Measurements from ENCODE around the gene ZDHHC14.
"Not testable (repeated sequence)": the region's sequence is repeated elsewhere in the genome, so short reads cannot be mapped to it uniquely, and the experiment has no call there.

Gene ZDHHC14

GRCh38 chr6:157585274-157586087 lies 204.5 kb downstream of the ZDHHC14 start:
- no peak for DNase-seq

- DNase-seq: no peak
These were observed 205.1 kb downstream of the ZDHHC14 start for GRCh38 chr6:157586088-157586414.

- no peak for DNase-seq
These were observed 205.6 kb downstream of the ZDHHC14 start for GRCh38 chr6:157586476-157587126.

GRCh38 chr6:157587127-157587926 lies 206.3 kb downstream of the ZDHHC14 start:
- peak; percentile 47 for DNase-seq

- DNase-seq: not testable (repeated sequence)
These were observed 209.7 kb downstream of the ZDHHC14 start for GRCh38 chr6:157590654-157591053.

- no peak for DNase-seq
These were observed 211.6 kb downstream of the ZDHHC14 start for GRCh38 chr6:157592541-157592940.

- DNase-seq: no peak
These were observed 212.0 kb downstream of the ZDHHC14 start for GRCh38 chr6:157592980-157593379.

- no peak for DNase-seq
These were observed 212.6 kb downstream of the ZDHHC14 start for GRCh38 chr6:157593596-157593995.

GRCh38 chr6:157594292-157594691 lies 213.3 kb downstream of the ZDHHC14 start:
- no peak for DNase-seq

GRCh38 chr6:157595768-157596167 lies 214.8 kb downstream of the ZDHHC14 start:
- DNase-seq: no peak

- no peak for DNase-seq
These were observed 215.5 kb downstream of the ZDHHC14 start for GRCh38 chr6:157596461-157596860.

- DNase-seq: no peak
These were observed 215.9 kb downstream of the ZDHHC14 start for GRCh38 chr6:157596886-157597285.

GRCh38 chr6:157597461-157598312 lies 216.7 kb downstream of the ZDHHC14 start:
- DNase-seq: peak; percentile 14

- DNase-seq: no peak
These were observed 218.2 kb downstream of the ZDHHC14 start for GRCh38 chr6:157599191-157599590.

GRCh38 chr6:157600807-157601206 lies 219.8 kb downstream of the ZDHHC14 start:
- no peak for DNase-seq

- DNase-seq: no peak
These were observed 221.7 kb downstream of the ZDHHC14 start for GRCh38 chr6:157602521-157603295.

GRCh38 chr6:157603314-157603940 lies 222.4 kb downstream of the ZDHHC14 start:
- no peak for DNase-seq

- DNase-seq: no peak
These were observed 223.0 kb downstream of the ZDHHC14 start for GRCh38 chr6:157603971-157604370.

- DNase-seq: no peak
These were observed 223.8 kb downstream of the ZDHHC14 start for GRCh38 chr6:157604816-157605215.

GRCh38 chr6:157605484-157605883 lies 224.5 kb downstream of the ZDHHC14 start:
- no peak for DNase-seq

- no peak for DNase-seq
These were observed 225.5 kb downstream of the ZDHHC14 start for GRCh38 chr6:157606516-157606915.
